ENCODE measurements around the gene SIVA1. TPM values are rescaled to one million over a fixed set of nuclear protein-coding genes. Genes with fewer than 3 reads are reported as not detected.

The SIVA1 gene
- total and polyA plus RNA-seq, 4 donors, result 67.5 to 212 (median 128) TPM

DNA sequence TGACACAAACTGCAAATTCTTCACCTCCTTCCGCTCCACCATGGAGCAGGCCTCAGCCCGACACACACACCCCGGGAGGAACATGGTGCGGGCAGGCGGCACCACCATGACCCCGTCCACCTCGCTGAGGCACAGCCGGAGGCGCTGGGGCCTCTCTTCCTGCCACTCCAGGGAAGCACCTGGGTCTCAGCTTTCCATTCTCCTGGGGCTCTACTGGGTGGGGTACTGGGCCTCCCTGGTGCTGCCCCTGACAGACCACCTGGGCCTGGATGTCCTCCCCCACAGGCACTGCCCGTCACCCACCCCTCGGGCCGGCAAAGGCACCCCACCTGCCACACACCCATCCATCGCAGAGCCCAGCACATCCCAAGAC lies 32.7 kb downstream of the SIVA1 start:
- TF ChIP-seq, protein P1, sequence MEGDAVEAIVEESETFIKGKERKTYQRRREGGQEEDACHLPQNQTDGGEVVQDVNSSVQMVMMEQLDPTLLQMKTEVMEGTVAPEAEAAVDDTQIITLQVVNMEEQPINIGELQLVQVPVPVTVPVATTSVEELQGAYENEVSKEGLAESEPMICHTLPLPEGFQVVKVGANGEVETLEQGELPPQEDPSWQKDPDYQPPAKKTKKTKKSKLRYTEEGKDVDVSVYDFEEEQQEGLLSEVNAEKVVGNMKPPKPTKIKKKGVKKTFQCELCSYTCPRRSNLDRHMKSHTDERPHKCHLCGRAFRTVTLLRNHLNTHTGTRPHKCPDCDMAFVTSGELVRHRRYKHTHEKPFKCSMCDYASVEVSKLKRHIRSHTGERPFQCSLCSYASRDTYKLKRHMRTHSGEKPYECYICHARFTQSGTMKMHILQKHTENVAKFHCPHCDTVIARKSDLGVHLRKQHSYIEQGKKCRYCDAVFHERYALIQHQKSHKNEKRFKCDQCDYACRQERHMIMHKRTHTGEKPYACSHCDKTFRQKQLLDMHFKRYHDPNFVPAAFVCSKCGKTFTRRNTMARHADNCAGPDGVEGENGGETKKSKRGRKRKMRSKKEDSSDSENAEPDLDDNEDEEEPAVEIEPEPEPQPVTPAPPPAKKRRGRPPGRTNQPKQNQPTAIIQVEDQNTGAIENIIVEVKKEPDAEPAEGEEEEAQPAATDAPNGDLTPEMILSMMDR (IDR thresholded peaks at IDR 0.05; ENCODE audit: control extremely low read depth, extremely low read depth), result no peak
- no peaks in the 10 kb centered on the region for H3K9me3 ChIP-seq (ENCODE audit: control insufficient read depth in 4 of 4, insufficient read depth in 3 of 4, low read length in 3 of 4)
- H3K9ac ChIP-seq (ENCODE audit: insufficient read depth in 1 of 2, low read length in 2 of 2), result no peak overlapping the region
- H3K4me3 ChIP-seq, result no peak overlapping the region
- H3K27ac ChIP-seq (ENCODE audit: low read depth in 1 of 2, low read length in 1 of 2), result peak overlapping the region in 1 of 2 donors; percentile 5
- WGBS, 2 donors, result 78% methylated on average over 12 to 13 of the region's 13 CpGs
- DNase-seq, result no peak
- peaks cover 0 to 33% (median 26%) of the 10 kb centered on the region in 5 donors for H3K4me1 ChIP-seq (ENCODE audit: control insufficient read depth in 5 of 5, insufficient read depth in 5 of 5, low read length in 5 of 5)
- no peaks in the 10 kb centered on the region for H3K27me3 ChIP-seq (ENCODE audit: control insufficient read depth in 3 of 3, insufficient read depth in 3 of 3, low read length in 2 of 3)
- peaks cover 0 to 53% (median 3%) of the 10 kb centered on the region in 4 donors for H3K36me3 ChIP-seq (ENCODE audit: control insufficient read depth in 4 of 4, insufficient read depth in 4 of 4, low read length in 4 of 4)
- no peak for ATAC-seq (ENCODE audit: insufficient read depth, low FRiP score)

DNA sequence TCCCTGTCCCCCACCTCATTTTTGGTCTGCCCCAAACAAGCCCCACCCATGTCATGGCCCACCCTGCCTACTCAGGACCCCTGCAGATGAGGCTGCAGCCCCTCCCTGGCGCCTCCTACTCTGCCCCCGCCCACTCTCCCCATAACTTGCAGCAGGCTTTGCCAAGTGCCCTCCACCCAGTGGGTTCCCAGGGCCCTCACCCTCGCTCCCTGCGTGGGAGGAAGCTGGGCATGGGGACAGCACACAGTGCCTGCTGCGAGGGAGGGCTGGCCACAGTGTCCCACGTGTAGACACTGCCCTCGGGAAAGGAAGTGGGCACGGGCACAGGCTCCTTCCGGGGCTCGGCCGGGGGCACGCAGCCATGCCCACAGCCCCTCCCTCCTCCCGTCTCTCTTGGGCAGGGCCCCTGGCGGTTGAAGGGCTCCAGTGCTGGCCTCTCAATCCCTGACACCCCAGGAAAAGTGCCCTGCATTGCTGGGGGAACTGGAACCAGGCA lies 33.2 kb downstream of the SIVA1 start:
- TF ChIP-seq, protein P1 (IDR thresholded peaks at IDR 0.05; ENCODE audit: control extremely low read depth, extremely low read depth), result no peak
- Histone ChIP-seq H3K9me3 (ENCODE audit: control insufficient read depth in 4 of 4, insufficient read depth in 3 of 4, low read length in 3 of 4) (no peaks in the 10 kb centered on the region), H3K36me3 (ENCODE audit: control insufficient read depth in 4 of 4, insufficient read depth in 4 of 4, low read length in 4 of 4) (peaks cover 0 to 54% (median 5%) of the 10 kb centered on the region in 4 donors), H3K9ac (ENCODE audit: insufficient read depth in 1 of 2, low read length in 2 of 2) (no peak overlapping the region), H3K27ac (ENCODE audit: low read depth in 1 of 2, low read length in 1 of 2) (peak overlapping the region in 1 of 2 donors; percentile 5), H3K4me1 (ENCODE audit: control insufficient read depth in 5 of 5, insufficient read depth in 5 of 5, low read length in 5 of 5) (peaks cover 0 to 33% (median 26%) of the 10 kb centered on the region in 5 donors), H3K4me3 (no peak overlapping the region), H3K27me3 (ENCODE audit: control insufficient read depth in 3 of 3, insufficient read depth in 3 of 3, low read length in 2 of 3) (no peaks in the 10 kb centered on the region)
- WGBS, 2 donors, result 21% methylated on average over 12 of the region's 14 CpGs
- DNase-seq (no peak), ATAC-seq (ENCODE audit: insufficient read depth, low FRiP score) (peak; percentile 56)

DNA sequence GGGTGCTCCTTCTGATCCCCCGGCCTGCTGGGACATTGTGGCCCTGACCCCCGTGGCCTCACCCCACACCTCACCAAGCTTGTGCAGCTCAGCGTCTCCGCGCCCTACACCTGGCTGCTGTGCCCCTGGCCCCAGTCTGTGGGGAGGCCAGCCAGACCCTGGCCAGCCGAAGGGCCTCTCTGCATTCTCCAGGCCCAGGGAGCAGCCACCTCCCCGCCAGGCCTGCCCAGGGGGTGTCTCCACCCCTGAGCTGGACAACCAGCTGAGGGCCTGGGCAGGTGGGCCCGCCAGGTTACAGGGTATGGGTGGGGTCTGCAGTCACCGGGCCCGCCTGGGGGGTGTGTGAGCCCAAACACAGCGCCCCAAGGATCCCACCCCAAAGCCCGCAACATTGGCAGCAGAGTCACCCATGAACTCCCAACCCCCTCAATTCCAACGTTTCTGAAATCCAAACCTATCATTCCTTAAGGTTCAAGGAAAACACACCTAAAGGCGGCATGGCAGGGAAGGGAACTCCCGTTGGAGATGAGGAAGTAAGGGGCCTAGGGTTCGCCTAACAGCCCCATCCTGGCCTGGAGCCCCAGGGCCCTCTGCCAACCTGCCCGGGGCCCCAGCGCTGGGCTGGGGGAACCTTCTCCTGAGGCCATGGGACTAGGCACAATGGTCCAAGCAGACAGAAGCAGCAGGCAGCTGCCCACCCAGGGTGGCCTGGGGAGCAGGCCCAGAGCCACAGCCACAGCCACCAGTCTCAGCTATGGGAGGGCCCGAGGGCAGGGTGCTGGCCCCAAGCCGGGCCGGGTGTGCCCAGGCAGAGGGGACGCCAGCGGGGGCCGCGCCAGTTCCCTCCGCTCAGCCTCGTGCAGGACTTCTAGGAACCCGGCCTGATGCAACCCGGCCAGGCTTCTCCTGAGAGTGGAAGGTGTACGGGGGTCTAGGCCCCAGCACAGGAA lies 34.1 kb downstream of the SIVA1 start:
- no peak for ATAC-seq (ENCODE audit: insufficient read depth, low FRiP score)
- H3K4me3 ChIP-seq, result no peak overlapping the region
- peak overlapping the region in 1 of 2 donors; percentile 50 for H3K27ac ChIP-seq (ENCODE audit: low read depth in 1 of 2, low read length in 1 of 2)
- H3K36me3 ChIP-seq (ENCODE audit: control insufficient read depth in 4 of 4, insufficient read depth in 4 of 4, low read length in 4 of 4), result peaks cover 0 to 54% (median 10%) of the 10 kb centered on the region in 4 donors
- H3K27me3 ChIP-seq (ENCODE audit: control insufficient read depth in 3 of 3, insufficient read depth in 3 of 3, low read length in 2 of 3), result no peaks in the 10 kb centered on the region
- WGBS, 2 donors, result 70 to 71% methylated on average over 30 of the region's 30 CpGs
- H3K9ac ChIP-seq (ENCODE audit: insufficient read depth in 1 of 2, low read length in 2 of 2), result no peak overlapping the region
- peaks cover 0 to 33% (median 26%) of the 10 kb centered on the region in 5 donors for H3K4me1 ChIP-seq (ENCODE audit: control insufficient read depth in 5 of 5, insufficient read depth in 5 of 5, low read length in 5 of 5)
- TF ChIP-seq, protein P1 (IDR thresholded peaks at IDR 0.05; ENCODE audit: control extremely low read depth, extremely low read depth), result no peak
- no peaks in the 10 kb centered on the region for H3K9me3 ChIP-seq (ENCODE audit: control insufficient read depth in 4 of 4, insufficient read depth in 3 of 4, low read length in 3 of 4)
- DNase-seq, result no peak
